HepG2 (cell line): ENCODE data around the gene RARS1. TPM values are rescaled to one million over a fixed set of nuclear protein-coding genes. Genes with fewer than 3 reads are reported as not detected.

Source experiments
- ATAC-seq: fragments of 200-7000 bp; cut with Tn5 transposase; 3 replicates; pipeline ENCODE4 v1.9.1; 2020; ENCODE audit warnings: mild to moderate bottlenecking, moderate library complexity
- BruUV-seq: library from RNA; stranded (reverse); fragments of 400-500 nt; replicated peaks from 2 replicates; lab custom pipeline; 2021; lab: Mats Ljungman, UMichigan
- CTCF ChIA-PET: fragments of 300-600 bp; formaldehyde crosslinking; extraction: SDS; loops from one replicate; lab custom pipeline; 2021; ENCODE audit warnings: low total read pairs, inconsistent platforms, low intra/inter-chr PET ratio; lab: Yijun Ruan, JAX
- POLR2A ChIA-PET: fragments of 350-600 bp; sonication (Branson Sonifier 250); formaldehyde crosslinking; loops from one replicate; lab custom pipeline; 2020; ENCODE audit warnings: antibody characterized with exemption, inconsistent platforms; lab: Yijun Ruan, JAX
- DNase-seq: peaks from one replicate; pipeline ENCODE4 v3.0.0-alpha.2; 2015; ENCODE audit warnings: low spot score
- FAIRE-seq: peaks from 3 replicates; lab custom pipeline; 2011; peaks lifted over from hg19 to GRCh38; lab: Jason Lieb, UNC
- H2AFZ ChIP-seq: one replicate; pipeline ENCODE4 v1.6.1; 2011; ENCODE audit warnings: low read length, inconsistent platforms
- H3K27ac ChIP-seq: fragments of 300-600 bp; 3 replicates; pipeline ENCODE4 v1.8.0; 2011; ENCODE audit warnings: mixed run types, mild to moderate bottlenecking, mixed read lengths, low read length, inconsistent platforms; ENCODE audit not compliant: insufficient read depth; ENCODE audit errors: extremely low read length
- H3K27me3 ChIP-seq, 2 experiments: fragments of 200-600 bp in 1 of 2; 2 replicates in 1 of 2; 3 replicates in 1 of 2; pipeline versions ENCODE4 v1.6.0 to v1.8.0; 2011; ENCODE audit warnings: low read length in 2 of 2, mild to moderate bottlenecking in 2 of 2, moderate library complexity in 2 of 2, inconsistent platforms in 1 of 2; ENCODE audit not compliant: insufficient read depth in 2 of 2, control insufficient read depth in 1 of 2
- H3K36me3 ChIP-seq, 2 experiments: fragments of 200-600 bp in 1 of 2; replicated peaks in 1 of 2; 2 replicates in 1 of 2; 3 replicates in 1 of 2; pipeline versions ENCODE4 v1.5.1 to v1.8.0; 2011; ENCODE audit warnings: low read length in 2 of 2, inconsistent platforms in 1 of 2; ENCODE audit not compliant: insufficient read depth in 2 of 2, control insufficient read depth in 1 of 2
- H3K4me1 ChIP-seq: 2 replicates; pipeline ENCODE4 v1.5.1; 2012; ENCODE audit warnings: low read length, inconsistent platforms; ENCODE audit not compliant: insufficient read depth
- H3K4me2 ChIP-seq: 2 replicates; pipeline ENCODE4 v1.6.0; 2011; ENCODE audit warnings: low read depth, low read length, inconsistent platforms
- H3K4me3 ChIP-seq, 3 experiments: fragments of 200-600 bp in 1 of 3; sonication (generic), shearing (Covaris generic) in 1 of 3; replicated peaks in 1 of 3; 2 replicates each; pipeline ENCODE4 v1.5.1; 2011 to 2016; ENCODE audit warnings: low read length in 3 of 3, inconsistent platforms in 2 of 3, low read depth in 2 of 3, mild to moderate bottlenecking in 2 of 3, control low read depth in 1 of 3, mixed read lengths in 1 of 3; ENCODE audit not compliant: insufficient read depth in 1 of 3
- H3K79me2 ChIP-seq: one replicate; pipeline ENCODE4 v1.6.1; 2011; ENCODE audit warnings: low read length, inconsistent platforms; ENCODE audit not compliant: insufficient read depth
- H3K9ac ChIP-seq: 2 replicates; pipeline ENCODE4 v1.6.0; 2011; ENCODE audit warnings: mild to moderate bottlenecking, low read depth, low read length, inconsistent platforms; ENCODE audit not compliant: insufficient read depth
- H3K9me3 ChIP-seq: 2 replicates; pipeline ENCODE4 v1.5.1; 2012; ENCODE audit warnings: mild to moderate bottlenecking, low read length
- H4K20me1 ChIP-seq: 2 replicates; pipeline ENCODE4 v1.6.0; 2011; ENCODE audit warnings: inconsistent platforms, mild to moderate bottlenecking, low read length, moderate library complexity; ENCODE audit not compliant: insufficient read depth
- BHLHE40 ChIP-seq: IDR thresholded peaks from 2 replicates; pipeline ENCODE4 v1.6.1; 2011; ENCODE audit warnings: low read length, improper control_type of control experiment
- CEBPB ChIP-seq: IDR thresholded peaks from 2 replicates; pipeline ENCODE4 v1.6.1; 2011; ENCODE audit warnings: low read depth, low read length, improper control_type of control experiment, borderline replicate concordance
- ISX ChIP-seq: sonication (generic); formaldehyde crosslinking; conservative IDR thresholded peaks from 2 replicates; pipeline ENCODE4 v1.5.0; 2020; ENCODE audit warnings: missing genetic modification reagents
- MEF2D ChIP-seq: sonication (generic); formaldehyde crosslinking; IDR thresholded peaks from 2 replicates; pipeline ENCODE4 v1.5.1; 2020; ENCODE audit warnings: mild to moderate bottlenecking, missing genetic modification reagents
- NFE2L1 ChIP-seq: sonication (generic); formaldehyde crosslinking; IDR thresholded peaks from 2 replicates; pipeline ENCODE4 v1.4.0; 2020; ENCODE audit warnings: missing genetic modification reagents, mild to moderate bottlenecking, borderline replicate concordance
- PCBP2 ChIP-seq: fragments of 200-400 bp; formaldehyde crosslinking; optimal IDR thresholded peaks from 2 replicates; pipeline ENCODE3; 2018; ENCODE audit warnings: low read length, low read depth; ENCODE audit not compliant: poor library complexity, severe bottlenecking
- PHF21A ChIP-seq: sonication (generic); formaldehyde crosslinking; IDR thresholded peaks from 2 replicates; pipeline ENCODE4 v1.5.0; 2020; ENCODE audit warnings: mild to moderate bottlenecking, missing genetic modification reagents
- RNF2 ChIP-seq: fragments of 450-650 bp; conservative IDR thresholded peaks from 2 replicates; pipeline ENCODE4 v1.6.1; 2016; ENCODE audit warnings: low read depth
- SSRP1 ChIP-seq: IDR thresholded peaks from 2 replicates; pipeline ENCODE4 v1.6.1; 2016; ENCODE audit warnings: control low read depth
- ZEB1 ChIP-seq: IDR thresholded peaks from 2 replicates; pipeline ENCODE4 v1.6.1; 2012; ENCODE audit warnings: mild to moderate bottlenecking, low read depth, inconsistent platforms; ENCODE audit not compliant: insufficient replicate concordance
- ZFP41 ChIP-seq: sonication (generic); formaldehyde crosslinking; IDR thresholded peaks from 2 replicates; pipeline ENCODE4 v1.4.0; 2020; ENCODE audit warnings: mild to moderate bottlenecking, missing genetic modification reagents, borderline replicate concordance
- ZNF180 ChIP-seq: sonication (generic); formaldehyde crosslinking; IDR thresholded peaks from 2 replicates; pipeline ENCODE4 v1.4.0; 2020; ENCODE audit warnings: low read depth, missing genetic modification reagents, borderline replicate concordance
- ZNF24 ChIP-seq: fragments of 450-650 bp; IDR thresholded peaks from 2 replicates; pipeline ENCODE4 v1.6.1; 2017; ENCODE audit warnings: antibody characterized with exemption, mild to moderate bottlenecking
- ZNF501 ChIP-seq: sonication (generic); formaldehyde crosslinking; IDR thresholded peaks from 2 replicates; pipeline ENCODE4 v1.5.1; 2020; ENCODE audit warnings: mild to moderate bottlenecking, moderate library complexity, missing genetic modification reagents
- ZNF549 ChIP-seq: sonication (generic); formaldehyde crosslinking; IDR thresholded peaks from 2 replicates; pipeline ENCODE4 v1.5.0; 2020; ENCODE audit warnings: missing genetic modification reagents
- WGBS: methylation state at CpG from one replicate; pipeline ENCODE4 v1.1.6; 2017; ENCODE audit warnings: low lambda C conversion rate; 5-methylcytosine and 5-hydroxymethylcytosine counted together
- in situ Hi-C: cut with HindIII; loops from 2 replicates; pipeline ENCODE4 v1.10.0; 2017; ENCODE audit warnings: low pct_unique_long_range_greater_than_20kb; ENCODE audit not compliant: extremely low pct_ligation_motif_present
- intact Hi-C: fragments of 100-400 bp; cut with micrococcal nuclease; formaldehyde crosslinking; loops from one replicate; pipeline ENCODE4 v1.10.0; 2022; ENCODE audit not compliant: unreplicated experiment
- polyA plus RNA-seq, 8 experiments: library from polyadenylated mRNA; depleted of rRNA in 3 of 8; stranded (reverse) in 7 of 8; unstranded in 1 of 8; fragments of >200 nt; fragmentation: Illumina TruSeq in 4 of 8; extraction: Trizol in 4 of 8; gene quantifications; 2 replicates each; pipeline versions ENCODE4 v1.2.1 to v1.2.3, GENCODE V29; 2011 to 2016; ENCODE audit warnings: low read depth in 4 of 8, missing spikeins in 1 of 8, mixed read lengths in 1 of 8; ENCODE audit not compliant: insufficient read depth in 1 of 8
- total RNA-seq, 5 experiments: library from RNA; depleted of rRNA; stranded (reverse); fragments of >200 nt; fragmentation: Illumina TruSeq; extraction: Trizol; gene quantifications; 2 replicates each; pipeline ENCODE4 v1.2.3, GENCODE V29; 2016; ENCODE audit warnings: low read depth in 1 of 5
- TF ChIP-seq, protein P1 (sequence below): sonication (generic); formaldehyde crosslinking; IDR thresholded peaks from 2 replicates; pipeline ENCODE4 v1.8.0; 2022; ENCODE audit warnings: missing genetic modification reagents, mild to moderate bottlenecking, borderline replicate concordance
- TF ChIP-seq, protein P2 (sequence below): sonication (generic); formaldehyde crosslinking; IDR thresholded peaks from 2 replicates; pipeline ENCODE4 v1.8.0; 2023; ENCODE audit warnings: mild to moderate bottlenecking, missing genetic modification reagents
- TF ChIP-seq, protein P3 (sequence below): sonication (generic); formaldehyde crosslinking; IDR thresholded peaks from 2 replicates; pipeline ENCODE4 v1.4.0; 2020; ENCODE audit warnings: mild to moderate bottlenecking, missing genetic modification reagents

Gene RARS1
- total and polyA plus RNA-seq, 2 of the 13 experiments (the other 11 are each of a cell fraction or from before 2014, with no cell fraction given): 54.6 to 170 TPM

DNA sequence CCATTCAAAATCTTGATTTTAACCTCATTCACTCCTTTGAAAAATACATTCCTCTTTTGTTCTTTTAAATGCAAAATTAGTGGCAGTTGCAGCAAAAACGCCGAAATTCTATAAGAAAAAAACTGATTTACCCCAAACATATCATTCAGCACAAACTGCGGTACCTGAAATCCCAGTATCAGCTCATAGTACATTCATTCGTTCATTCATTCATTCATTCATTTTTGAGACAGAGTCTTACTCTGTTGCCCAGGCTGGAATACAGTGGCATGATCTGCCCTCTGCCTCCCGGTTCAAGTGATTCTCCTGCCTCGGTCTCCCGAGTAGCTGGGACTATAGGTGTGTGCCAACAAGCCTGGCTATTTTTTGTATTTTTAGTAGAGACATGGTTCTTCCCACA, 63.3 kb downstream of the RARS1 start:
- ATAC-seq (no peak), FAIRE-seq (no peak), DNase-seq (no peak)
- H2AFZ ChIP-seq: no peak overlapping the region
- peaks cover 8 to 34% of the 10 kb centered on the region in 2 experiments; a peak in 4 of 5 replicates for H3K36me3 ChIP-seq
- H4K20me1 ChIP-seq: peaks cover 14% of the 10 kb centered on the region
- H3K27me3 ChIP-seq: no peaks in the 10 kb centered on the region
- CTCF ChIA-PET: no interaction called here
- peaks cover 4% of the 10 kb centered on the region for H3K79me2 ChIP-seq
- in situ Hi-C loops: no loop called here
- WGBS: 95% methylated on average over 7 of the region's 7 CpGs
- no peak overlapping the region for H3K4me2 ChIP-seq
- BruUV-seq: no TSS peak
- POLR2A ChIA-PET: no interaction called here
- TF ChIP-seq ZNF24 (peak; percentile 21; the same call in 1 of the 2 replicates), PCBP2 (no peak)
- H3K9ac ChIP-seq: no peak overlapping the region
- intact Hi-C loops: no loop called here
- H3K4me1 ChIP-seq: no peaks in the 10 kb centered on the region
- H3K27ac ChIP-seq: no peak overlapping the region
- H3K9me3 ChIP-seq: no peaks in the 10 kb centered on the region
- H3K4me3 ChIP-seq: no peak overlapping the region

DNA sequence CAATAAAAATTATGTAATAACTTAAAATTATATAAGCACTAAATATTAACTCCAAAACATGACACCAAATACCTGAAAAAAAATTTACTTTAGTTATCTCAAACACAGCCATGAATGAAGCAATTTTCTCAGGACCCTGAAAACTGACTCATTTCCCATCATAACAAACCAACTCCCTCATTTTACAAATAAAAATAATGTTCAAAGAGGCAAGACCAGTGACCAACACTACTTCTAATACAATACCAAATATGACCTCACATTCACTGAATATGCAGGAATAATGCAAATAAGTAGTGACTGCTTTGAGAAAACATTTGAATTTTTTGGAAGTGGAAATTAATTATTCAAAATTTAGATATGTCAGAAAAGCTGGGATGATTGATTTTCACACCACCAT, 64.4 kb downstream of the RARS1 start:
- H4K20me1 ChIP-seq: peaks cover 14% of the 10 kb centered on the region
- H2AFZ ChIP-seq: no peak overlapping the region
- no peak for ATAC-seq
- in situ Hi-C loops (no loop called here), intact Hi-C loops (no loop called here)
- no peaks in the 10 kb centered on the region for H3K9me3 ChIP-seq
- no peak for FAIRE-seq
- no peaks in the 10 kb centered on the region for H3K4me1 ChIP-seq
- ChIA-PET CTCF (no interaction called here), POLR2A (no interaction called here)
- no peaks in the 10 kb centered on the region for H3K27me3 ChIP-seq
- peaks cover 8 to 43% of the 10 kb centered on the region in 2 experiments; a peak in 4 of 5 replicates for H3K36me3 ChIP-seq
- no peak overlapping the region for H3K9ac ChIP-seq
- no peak overlapping the region for H3K4me3 ChIP-seq
- H3K4me2 ChIP-seq: no peak overlapping the region
- DNase-seq: no peak
- H3K27ac ChIP-seq: no peak overlapping the region
- no TSS peak for BruUV-seq
- H3K79me2 ChIP-seq: peaks cover 4% of the 10 kb centered on the region
- TF ChIP-seq BHLHE40 (no peak), ZFP41 (CRISPR knock-in tag) (no peak), CEBPB (no peak), MEF2D (CRISPR knock-in tag) (no peak), ZNF501 (CRISPR knock-in tag) (no peak), ZNF549 (no peak), SSRP1 (CRISPR knock-in tag) (no peak), PHF21A (CRISPR knock-in tag) (no peak), RNF2 (no peak), ZEB1 (no peak), ISX (CRISPR knock-in tag) (no peak), NFE2L1 (CRISPR knock-in tag) (no peak), ZNF180 (CRISPR knock-in tag) (no peak)
- TF ChIP-seq, protein P1, sequence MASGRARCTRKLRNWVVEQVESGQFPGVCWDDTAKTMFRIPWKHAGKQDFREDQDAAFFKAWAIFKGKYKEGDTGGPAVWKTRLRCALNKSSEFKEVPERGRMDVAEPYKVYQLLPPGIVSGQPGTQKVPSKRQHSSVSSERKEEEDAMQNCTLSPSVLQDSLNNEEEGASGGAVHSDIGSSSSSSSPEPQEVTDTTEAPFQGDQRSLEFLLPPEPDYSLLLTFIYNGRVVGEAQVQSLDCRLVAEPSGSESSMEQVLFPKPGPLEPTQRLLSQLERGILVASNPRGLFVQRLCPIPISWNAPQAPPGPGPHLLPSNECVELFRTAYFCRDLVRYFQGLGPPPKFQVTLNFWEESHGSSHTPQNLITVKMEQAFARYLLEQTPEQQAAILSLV (CRISPR knock-in tag): no peak
- TF ChIP-seq, protein P2, sequence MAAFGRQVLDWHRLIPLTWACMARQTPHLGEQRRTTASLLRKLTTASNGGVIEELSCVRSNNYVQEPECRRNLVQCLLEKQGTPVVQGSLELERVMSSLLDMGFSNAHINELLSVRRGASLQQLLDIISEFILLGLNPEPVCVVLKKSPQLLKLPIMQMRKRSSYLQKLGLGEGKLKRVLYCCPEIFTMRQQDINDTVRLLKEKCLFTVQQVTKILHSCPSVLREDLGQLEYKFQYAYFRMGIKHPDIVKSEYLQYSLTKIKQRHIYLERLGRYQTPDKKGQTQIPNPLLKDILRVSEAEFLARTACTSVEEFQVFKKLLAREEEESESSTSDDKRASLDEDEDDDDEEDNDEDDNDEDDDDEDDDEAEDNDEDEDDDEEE (CRISPR knock-in tag): no peak
- TF ChIP-seq, protein P3, sequence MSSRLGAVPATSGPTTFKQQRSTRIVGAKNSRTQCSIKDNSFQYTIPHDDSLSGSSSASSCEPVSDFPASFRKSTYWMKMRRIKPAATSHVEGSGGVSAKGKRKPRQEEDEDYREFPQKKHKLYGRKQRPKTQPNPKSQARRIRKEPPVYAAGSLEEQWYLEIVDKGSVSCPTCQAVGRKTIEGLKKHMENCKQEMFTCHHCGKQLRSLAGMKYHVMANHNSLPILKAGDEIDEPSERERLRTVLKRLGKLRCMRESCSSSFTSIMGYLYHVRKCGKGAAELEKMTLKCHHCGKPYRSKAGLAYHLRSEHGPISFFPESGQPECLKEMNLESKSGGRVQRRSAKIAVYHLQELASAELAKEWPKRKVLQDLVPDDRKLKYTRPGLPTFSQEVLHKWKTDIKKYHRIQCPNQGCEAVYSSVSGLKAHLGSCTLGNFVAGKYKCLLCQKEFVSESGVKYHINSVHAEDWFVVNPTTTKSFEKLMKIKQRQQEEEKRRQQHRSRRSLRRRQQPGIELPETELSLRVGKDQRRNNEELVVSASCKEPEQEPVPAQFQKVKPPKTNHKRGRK: no peak
